ENCODE data around the gene GATA5.
"Not testable (repeated sequence)": the region's sequence is repeated elsewhere in the genome, so short reads cannot be mapped to it uniquely, and the experiment has no call there.

GATA5 gene

DNA sequence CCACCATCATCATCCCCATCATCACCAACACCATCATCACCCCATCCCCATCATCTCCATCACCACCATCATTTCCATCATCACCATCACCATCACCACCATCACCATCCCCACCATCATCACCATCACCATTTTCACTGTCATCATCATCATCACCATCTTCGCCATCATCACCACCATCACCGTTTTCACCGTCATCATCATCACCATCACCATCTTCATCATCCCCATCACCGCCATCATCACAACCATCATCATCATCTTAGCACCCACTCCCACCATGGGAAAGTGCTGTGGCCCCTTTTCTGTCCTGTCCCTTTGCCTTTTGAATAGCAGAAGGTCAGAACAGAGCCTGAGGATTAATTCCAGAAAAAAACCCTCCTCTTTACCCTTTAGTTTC lies 28.5 kb upstream of the GATA5 start:
- no peak for DNase-seq

DNA sequence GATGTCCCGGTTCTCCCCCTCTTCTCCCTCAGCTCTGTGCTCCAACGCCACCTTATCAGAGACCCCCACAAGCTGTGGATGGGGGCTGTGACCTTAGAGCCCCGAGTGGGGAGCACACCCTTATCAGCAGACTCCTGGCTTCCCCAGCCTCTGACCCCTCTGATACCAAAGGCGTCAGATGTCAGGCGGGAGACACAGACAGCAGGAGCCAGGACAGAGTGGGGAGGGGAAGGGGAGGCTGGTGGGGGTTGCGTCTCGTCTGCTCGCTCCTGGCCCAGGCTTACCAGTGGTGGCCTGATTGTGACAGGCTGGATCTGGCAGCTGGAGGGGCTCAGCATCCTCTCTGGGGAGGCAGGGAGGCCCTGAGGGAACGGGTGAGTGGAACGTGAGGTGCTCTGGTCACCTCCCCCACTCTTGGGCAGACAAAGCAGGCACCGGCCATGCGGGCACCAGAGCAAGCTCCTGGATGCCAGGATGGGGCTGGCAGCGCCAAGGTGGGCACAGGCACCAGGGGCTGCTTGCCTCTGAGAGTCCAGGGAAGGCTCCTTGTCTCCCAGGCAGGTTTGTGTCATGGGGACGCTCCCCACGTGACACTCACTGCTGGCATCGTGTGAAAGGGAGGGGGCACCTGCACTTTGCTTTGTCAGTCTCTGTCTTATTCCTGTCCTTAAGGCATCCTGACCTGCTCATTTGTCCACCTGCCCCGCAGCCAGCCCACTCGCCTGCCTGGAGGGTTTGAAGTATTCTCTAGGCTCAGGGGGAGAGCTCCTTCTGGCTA lies 27.8 kb upstream of the GATA5 start:
- DNase-seq: no peak

DNA sequence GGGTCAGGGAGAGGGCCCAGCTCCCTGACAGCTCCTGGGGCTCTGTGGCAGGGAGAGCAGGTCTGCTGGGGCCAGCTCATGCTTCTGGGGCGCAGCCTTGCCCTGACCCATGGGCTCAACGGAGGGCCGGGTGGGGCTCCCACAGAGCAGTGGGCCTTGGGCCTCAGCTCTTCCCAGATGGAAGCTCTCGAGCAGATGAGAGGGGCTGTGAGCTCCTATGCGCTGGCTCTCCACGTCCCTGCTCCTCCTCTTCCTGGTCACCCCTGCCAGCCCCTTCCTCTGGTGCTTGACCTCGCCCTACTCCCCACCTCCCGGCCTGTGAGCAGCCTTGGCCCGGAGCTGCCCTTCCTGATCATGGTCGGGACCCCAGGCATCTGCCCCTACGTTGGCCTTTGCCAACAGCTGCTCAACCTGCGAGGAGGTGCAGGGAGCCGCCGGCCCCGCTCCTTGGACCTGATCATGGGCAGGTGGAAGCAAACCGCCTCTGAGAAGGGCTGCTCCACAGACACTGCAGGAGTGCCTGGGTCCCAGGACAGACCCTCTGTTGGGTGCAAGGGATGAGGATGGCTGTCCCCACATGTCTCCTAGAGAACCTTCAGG lies 26.8 kb upstream of the GATA5 start:
- no peak for DNase-seq

DNA sequence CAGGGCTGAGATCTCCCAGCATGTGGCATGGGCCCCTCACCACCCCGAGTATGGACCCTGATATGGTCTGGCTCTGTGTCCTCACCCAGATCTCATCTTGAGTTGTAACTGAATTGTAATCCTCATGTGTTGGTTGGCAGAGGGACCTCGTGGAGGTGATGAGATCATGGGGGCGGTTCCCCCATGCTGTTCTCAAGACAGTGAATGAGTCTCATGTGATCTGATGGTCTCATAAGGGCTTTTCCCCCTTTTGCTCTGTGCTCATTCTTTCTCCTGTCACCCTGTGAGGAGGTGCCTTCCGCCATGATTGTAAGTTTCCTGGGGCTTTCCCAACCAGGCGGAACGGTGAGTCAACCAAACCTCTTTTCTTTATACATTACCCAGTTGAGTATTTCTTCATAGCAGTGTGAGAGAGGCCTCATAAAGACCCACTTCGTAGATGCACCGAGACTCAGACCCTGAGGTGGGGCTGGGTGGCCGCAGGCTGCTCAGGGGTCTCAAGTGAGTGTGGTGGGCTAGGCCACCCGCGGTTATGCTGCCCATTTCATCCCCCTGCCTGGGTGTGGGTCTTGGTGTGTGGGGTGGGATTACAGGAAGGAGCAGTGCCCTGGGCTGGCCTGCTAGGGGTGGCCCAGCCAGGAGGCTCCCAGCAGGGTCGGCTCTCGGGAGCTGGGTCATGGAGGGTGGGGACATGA lies 26.2 kb upstream of the GATA5 start:
- DNase-seq: no peak

DNA sequence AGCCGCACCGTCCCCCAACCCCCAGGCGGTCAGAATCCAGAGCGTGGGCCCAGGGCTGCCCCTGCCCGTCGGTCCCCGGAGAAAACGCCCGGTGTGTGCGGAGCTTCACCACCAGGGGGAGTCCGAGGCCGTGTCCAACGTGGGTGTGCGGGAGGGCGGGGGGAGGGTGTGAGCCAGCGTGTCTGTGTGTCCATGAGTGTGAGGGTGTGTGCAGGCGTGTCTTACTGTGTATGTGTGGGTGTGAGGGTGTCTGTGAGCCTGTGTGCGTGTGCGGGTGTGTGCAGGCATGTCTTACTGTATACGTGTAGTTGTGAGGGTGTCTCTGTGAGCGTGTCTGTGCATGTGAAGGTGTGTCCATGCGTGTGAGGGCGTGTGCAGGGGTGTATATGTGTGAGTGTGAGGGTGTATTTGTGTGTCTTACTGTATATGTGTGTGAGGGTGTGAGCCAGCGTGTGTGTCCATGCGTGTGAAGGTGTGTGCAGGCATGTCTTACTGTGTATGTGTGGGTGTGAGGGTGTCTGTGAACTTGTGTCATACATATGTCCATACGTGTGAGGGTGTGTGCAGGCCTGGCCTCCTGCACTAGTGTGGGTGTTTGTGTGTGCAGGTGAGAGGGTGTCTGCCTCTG lies 24.6 kb upstream of the GATA5 start:
- peak; percentile 60 for DNase-seq

GRCh38 chr20:62499758-62500236 lies 24.0 kb upstream of the GATA5 start:
- DNase-seq: no peak

DNA sequence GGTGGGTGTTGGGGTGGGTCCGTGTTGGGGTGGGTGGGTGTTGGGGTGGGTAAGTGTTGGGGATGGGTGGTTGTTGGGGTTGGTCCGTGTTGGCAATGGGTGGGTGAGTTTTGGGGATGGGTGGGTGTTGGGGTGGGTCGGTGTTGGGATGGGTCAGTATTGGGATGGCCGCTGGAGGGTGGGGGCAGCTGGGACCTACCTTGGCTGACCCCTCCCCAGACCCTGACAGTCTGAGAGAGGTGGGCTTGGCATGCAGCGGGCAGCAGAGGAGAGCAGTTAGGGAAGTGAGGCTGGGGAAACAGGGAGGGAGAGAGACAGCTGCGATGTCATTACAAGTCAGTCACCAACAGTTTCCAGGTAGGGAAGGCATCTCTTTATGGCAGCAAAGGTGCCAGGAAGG lies 23.1 kb upstream of the GATA5 start:
- no peak for DNase-seq

DNA sequence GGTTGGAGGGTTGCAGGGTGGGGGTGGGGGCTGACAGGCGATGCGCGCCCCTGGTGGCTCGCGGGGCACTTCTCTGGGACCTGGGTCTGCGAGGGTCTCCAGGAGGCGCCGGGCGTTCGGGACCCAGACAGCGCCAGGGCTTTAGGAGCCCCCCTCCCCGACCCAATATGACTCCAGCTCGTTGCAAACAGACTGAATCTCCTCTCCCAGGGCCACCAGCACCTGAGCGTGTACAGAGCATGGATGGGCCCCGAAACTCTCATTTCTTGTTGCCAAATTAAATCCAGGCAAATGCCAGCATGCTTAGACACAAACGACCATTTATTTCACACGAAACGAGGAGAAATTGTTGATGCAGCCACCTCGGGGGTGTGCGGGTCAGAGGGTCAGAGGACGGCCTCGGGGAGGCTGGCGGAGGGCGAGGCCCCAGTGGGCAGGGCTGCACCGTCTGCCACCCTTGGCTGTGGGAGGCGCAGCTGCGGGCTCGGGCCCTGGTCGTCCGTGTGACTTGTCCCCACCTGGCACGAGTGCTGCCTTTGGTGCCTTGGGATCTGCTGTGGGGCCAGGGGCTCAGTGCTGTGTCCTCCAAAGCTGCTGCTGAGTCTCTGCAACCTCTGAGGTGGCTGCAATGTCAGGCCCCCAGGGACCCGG lies 20.9 kb upstream of the GATA5 start:
- no peak for DNase-seq

DNA sequence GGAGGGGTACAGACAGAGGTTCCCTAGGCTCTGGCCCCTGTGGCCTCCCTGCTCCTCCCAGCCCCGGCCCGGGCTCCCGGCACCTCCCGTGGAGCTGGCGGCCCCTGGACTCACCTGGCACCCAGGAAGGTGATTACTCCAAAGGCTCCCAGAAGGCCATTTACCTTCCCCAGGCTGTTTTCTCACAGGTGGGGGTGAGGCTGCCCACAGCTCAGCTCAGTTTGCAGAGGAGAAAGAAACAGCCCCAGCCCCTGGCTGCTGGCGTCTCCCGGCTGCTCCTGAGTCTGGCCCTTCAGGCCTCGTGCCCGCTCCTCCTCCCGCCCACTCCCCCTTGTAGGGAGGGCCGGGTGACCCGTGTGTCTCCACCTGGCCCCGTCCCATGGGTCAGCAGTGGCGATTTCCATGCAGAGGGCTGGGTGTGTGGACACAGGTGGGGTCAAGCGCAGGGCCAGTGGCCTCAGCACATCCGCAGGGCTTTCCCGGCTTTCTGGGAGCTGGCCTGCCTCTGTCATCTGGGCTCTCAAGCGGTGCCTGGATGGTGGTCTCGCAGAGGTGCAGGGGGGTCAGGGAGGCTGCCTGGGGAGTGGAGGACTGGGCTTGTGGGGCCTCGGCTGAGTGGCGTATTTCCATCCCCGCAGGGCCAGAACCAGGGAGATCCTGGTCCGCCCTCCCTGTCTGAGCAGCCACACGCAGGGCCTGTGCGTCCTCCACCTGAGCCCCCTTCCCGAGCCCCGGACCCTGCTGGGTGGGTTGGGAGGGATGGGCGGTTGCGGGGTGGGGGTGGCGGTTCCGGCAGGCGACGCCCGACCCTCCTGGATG lies 20.2 kb upstream of the GATA5 start:
- no peak for DNase-seq

DNA sequence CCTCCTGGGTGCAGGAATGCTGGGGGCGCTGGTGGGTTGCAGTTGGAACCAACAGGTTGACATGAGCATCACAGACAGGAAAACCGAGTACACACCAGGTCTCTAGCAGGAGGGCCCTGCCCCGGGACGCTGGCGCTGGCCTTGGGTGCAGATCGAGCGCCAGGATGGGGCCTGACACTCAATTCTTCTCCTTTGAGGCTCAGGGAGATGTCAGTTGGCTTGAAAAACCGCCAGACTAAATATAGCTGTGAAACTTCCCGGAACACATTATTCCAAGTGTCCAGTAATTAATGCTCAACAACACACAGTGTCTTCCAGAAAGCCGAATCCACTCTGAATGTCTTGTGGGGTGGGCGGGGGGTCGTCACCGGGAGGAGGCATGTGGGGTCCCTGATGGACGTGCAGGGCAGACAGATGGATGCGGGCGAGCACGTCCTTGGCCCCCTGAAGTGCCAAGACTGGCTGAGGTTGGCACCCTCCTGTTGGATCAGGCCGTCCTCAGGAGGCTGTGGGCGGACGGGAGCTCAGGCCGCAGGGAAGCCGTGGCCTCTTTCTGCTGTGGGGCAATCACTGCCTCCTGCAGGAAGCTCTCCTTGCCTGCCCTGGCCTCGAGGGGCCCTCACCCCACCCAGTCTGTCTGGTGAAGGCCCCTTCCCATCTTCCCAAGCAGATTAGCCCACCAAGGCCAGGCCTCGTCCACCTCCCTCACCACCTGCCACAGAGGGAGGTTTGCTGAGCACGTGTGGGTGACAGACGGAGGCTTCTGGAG lies 19.4 kb upstream of the GATA5 start:
- no peak for DNase-seq

- no peak for DNase-seq
Observed at GRCh38 chr20:62494537-62494936, 18.7 kb upstream of the GATA5 start.

GRCh38 chr20:62493886-62494285 lies 18.1 kb upstream of the GATA5 start:
- DNase-seq: no peak

DNA sequence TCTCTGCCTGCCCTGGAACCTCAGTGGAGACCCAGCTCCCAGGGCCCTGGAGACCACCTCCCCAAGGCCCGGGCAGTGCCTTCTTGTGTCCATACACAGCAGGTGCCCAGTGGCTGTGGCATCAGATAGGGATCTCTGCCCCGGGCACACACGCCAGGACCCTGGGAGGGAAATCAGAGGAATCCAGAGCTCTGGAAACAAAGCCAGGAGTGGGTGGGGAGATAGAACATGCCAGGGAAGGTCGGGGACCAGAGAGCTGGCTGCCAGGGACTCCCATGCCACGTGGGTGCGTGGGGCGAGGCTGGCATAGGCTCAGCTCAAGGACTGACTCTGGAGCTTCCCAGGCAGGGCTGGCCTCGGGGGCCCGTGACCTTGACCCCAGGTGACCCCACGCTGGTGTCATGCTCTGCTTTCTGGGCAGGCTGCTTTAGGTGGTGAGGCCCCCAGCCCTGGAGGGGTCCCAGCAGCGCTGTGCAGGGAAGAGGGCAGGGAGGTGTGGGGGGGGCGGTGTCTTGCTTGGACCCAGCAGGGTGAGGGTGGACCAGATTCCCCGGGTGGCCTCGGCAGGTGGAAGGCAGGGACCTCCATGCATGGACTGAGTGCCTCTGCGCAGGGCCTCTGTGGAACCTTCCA lies 17.6 kb upstream of the GATA5 start:
- no peak for DNase-seq

GRCh38 chr20:62492711-62493110 lies 16.9 kb upstream of the GATA5 start:
- DNase-seq: no peak

GRCh38 chr20:62490783-62491182 lies 15.0 kb upstream of the GATA5 start:
- DNase-seq: not testable (repeated sequence)

GRCh38 chr20:62489932-62490263 lies 14.1 kb upstream of the GATA5 start:
- no peak for DNase-seq

GRCh38 chr20:62489186-62489931 lies 13.6 kb upstream of the GATA5 start:
- no peak for DNase-seq

DNA sequence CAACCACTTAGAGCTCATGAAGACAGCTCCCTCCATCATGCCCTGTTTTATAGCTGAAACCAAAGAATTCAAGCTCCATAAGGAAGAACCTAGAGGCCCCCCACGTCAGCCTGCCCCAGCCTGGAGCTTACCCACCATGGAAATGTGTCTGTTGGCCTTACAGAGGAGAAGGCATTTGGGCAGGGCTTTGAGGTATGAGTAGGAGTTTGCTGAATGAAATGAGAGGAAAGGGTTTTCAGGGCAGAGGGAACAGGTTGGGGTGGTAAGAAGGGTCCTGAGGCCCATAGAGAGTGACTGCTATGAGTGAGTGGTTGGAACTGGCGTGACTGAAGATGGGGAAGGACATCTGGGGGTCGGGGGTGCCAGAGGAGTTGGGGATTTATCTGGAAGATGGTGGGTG lies 12.7 kb upstream of the GATA5 start:
- no peak for DNase-seq

DNA sequence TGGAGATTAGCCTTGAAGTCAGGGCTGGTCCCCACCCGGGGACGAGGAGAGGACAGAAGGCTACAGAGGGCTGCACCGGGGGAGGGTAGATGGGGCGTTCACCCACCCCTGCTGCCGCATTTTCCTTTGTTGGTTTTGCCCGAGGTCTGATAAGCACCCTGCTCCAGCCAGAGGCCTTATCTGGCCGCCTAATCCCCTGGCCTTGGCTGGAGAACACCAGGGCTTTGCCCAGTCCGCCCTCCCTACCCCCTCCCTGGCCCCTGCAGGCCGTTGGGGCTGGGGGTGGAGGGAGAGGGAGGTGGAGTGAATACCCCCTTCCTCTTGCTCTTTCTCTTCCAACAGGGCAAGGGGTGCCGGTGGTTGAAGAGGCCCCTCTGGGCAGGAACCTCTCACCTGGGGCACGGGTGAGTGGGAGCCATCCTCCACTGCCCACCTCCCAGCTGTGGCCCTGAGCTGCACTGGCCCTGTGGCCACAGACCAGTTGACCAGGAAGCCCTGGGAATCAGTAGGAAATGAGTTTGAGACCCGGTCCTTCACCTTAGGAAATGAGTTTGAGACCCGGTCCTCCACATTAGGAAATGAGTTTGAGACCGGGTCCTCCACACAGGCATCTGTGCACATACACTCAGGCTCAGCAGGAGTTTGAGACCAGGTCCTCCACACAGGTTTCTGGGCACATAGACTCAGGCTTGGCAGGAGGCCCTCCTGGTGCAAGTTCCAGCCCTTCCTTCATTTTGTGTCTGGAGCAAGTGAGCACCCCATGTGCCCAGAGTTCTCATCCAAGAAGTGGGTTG lies 12.0 kb upstream of the GATA5 start:
- no peak for DNase-seq

Measured in midbrain (tissue), 1 donor.